Stimulated activated CD4-positive, alpha-beta T cell treated with anti-CD3 and anti-CD28 coated beads, Interleukin-12 subunit alpha, Interleukin-12 subunit beta, amount 100 ng/mL, for 48 hours (primary cell): Measurements from ENCODE around the gene CCDC73.
A peak's percentile ranks its signal among the peaks of the same experiment; 100 is the strongest.

ENCODE experiments used
- DNase-seq, 3 donors: peaks; one replicate each; pipeline ENCODE4 v3.0.0-alpha.2; 2020; ENCODE audit warnings: low read depth in 2 of 3, low spot score in 1 of 3

Gene CCDC73

DNA sequence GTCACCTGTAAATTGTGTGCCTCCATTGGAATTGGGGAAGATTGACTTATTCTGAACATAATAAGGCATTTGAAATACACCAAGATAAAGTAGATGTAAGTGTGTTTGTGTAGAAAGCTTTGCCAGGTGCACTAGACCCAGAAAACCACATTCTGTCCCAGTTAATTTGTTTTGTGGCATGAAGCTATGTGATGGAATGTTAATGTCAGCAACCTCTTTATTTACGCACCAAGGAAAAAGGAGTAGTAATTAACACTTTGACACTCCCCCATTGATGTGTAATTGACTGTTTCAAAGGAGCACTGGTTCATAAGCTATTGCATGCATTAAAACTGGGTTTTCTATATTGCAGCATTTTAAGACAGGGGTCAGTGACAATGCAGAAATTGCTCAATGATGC lies 196.5 kb downstream of the CCDC73 start:
- no peak for DNase-seq

GRCh38 chr11:32596114-32596513 lies 198.3 kb downstream of the CCDC73 start:
- peak; percentile 19 to 54 (median 42) for DNase-seq

- DNase-seq: no peak
Measured at GRCh38 chr11:32594272-32594671, 200.2 kb downstream of the CCDC73 start.

DNA sequence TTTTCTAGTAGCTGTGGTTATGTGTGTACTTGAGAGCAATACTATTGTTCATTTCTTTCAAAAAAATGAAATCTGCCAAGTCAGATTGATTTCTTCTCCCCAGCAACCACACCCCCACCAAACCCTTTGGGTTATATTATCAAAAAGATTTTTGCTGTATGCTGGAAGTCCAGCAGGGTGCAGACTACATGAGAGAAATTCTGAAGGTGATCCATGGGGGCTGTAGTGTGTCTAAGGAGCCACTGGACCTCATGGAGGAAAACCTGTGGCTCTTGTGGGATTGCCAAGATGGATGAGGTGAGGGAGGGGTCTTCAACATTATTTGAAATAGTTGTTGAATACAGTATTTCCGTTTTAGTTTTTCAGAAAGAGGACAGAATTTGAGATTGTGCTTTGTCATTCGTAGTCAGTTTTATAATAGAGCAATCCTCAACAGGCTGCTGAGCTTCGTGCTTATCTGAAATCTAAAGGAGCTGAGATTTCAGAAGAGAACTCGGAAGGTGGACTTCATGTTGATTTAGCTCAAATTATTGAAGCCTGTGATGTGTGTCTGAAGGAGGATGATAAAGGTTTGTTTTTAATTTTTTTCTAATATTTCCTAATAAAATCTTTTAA lies 207.8 kb downstream of the CCDC73 start:
- no peak for DNase-seq

GRCh38 chr11:32584921-32585320 lies 209.5 kb downstream of the CCDC73 start:
- DNase-seq: no peak

- DNase-seq: peak; percentile 90 to 95 (median 95)
Measured at GRCh38 chr11:32583459-32584271, 210.8 kb downstream of the CCDC73 start, which contains the start of gene EIF3M. Gene EIF3M, plus strand, starts transcription at chr11:32583831. Its CDS starts 57 bp downstream, at chr11:32583888.

- no peak for DNase-seq
Measured at GRCh38 chr11:32581556-32581955, 212.9 kb downstream of the CCDC73 start.

DNA sequence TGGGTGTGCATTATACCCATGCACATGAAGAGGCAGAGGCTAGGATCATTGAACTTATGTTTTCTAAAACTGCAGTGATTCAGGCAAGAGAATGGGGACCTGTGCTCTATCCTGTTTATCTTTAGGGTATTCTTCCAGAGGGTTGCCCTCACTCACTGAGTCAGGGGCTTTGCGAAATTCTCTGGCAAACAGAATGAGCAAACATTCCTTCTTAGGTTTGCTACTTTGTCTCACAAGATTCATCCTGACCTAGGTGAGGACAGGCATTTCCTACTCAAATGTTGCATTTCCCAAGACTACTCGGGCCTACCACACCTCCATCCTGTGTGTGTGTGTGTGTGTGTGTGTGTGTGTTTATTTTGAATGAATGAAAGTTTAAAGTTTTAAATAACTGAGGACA lies 213.5 kb downstream of the CCDC73 start:
- DNase-seq: no peak

GRCh38 chr11:32576456-32576855 lies 218.0 kb downstream of the CCDC73 start:
- no peak for DNase-seq

GRCh38 chr11:32575070-32575469 lies 219.4 kb downstream of the CCDC73 start:
- DNase-seq: no peak

DNA sequence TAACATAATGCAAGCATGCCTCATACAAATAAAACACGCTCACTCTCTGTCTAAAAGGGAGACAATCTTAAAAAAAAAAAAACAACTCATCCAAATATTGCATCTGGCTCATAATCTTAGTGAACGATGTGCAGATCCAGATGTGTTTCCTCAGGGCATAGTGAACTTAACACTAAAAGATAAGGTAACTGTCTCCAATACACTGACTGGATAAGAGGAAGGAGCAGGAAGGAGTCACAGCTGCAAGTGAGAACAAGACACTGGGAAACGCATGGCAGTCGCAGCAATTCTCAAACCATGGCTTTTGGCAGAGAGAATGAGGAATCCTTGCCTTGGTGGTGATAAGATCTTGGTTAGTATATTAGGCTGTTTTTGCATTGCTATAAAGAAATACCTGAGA lies 220.0 kb downstream of the CCDC73 start:
- DNase-seq: no peak

- no peak for DNase-seq
Measured at GRCh38 chr11:32573228-32573627, 221.2 kb downstream of the CCDC73 start.

DNA sequence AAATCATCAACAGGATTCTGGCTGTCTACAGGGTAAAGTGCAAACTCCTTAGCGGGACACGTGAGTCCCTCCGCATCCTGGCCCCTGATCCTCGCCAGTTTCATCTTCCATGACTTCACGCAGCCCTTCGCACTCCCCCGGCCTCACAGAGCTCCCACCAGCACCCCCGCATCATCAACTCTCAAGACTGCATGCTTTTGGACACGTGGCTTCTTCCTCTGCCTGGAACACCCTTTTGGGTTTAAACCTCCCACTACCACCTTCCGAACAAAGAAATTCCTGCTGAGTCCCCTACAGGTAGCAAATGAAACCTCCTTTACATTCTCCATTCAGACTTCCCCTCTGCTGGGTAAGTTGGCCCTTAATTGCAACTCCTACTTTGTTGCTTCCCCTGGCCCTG lies 223.4 kb downstream of the CCDC73 start:
- no peak for DNase-seq

DNA sequence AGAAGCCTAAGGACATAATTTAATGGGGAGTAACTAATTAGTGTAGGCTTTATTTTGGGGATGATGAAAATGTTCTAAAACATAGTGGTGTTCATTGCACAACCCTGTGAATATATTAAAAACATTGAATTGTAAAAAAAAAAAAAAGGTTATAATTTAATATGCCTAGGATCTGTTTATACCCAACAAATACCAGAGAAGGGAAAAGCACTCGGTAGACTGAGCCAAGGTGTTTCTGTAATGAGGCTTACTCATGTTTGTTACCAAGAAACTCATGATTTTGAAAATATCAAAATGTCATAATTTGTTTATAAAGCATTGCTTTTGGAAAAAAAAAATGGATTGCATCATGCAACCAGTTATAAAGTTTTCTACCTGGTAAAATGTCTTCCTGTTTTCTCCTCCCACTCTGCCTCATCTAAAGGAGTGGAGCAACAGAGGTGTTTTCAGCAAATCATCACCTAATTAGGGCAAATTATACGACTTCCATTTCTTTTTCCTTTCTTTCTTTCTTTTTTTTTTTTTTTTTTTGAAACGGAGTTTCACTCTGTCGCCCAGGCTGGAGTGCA lies 225.1 kb downstream of the CCDC73 start:
- DNase-seq: no peak

- no peak for DNase-seq
Measured at GRCh38 chr11:32567154-32567553, 227.3 kb downstream of the CCDC73 start.

GRCh38 chr11:32566517-32566916 lies 227.9 kb downstream of the CCDC73 start:
- no peak for DNase-seq

DNA sequence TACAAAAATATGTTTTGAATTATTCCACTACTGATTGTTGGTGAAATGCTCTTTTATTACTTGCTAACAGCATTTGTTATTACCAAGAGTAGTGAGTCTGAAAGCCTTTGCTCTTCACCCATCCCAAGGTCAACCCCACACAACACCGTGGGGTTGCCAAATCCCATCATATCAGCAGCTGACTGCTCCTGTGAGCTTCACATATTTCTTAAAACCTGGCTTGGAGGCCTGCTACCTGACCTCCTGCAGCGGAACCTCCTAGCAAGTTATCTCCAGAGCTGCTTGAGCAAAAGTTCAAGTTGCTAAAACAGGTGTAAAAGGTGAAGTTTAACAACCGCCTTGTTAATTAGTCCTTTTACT lies 230.9 kb downstream of the CCDC73 start:
- DNase-seq: no peak

DNA sequence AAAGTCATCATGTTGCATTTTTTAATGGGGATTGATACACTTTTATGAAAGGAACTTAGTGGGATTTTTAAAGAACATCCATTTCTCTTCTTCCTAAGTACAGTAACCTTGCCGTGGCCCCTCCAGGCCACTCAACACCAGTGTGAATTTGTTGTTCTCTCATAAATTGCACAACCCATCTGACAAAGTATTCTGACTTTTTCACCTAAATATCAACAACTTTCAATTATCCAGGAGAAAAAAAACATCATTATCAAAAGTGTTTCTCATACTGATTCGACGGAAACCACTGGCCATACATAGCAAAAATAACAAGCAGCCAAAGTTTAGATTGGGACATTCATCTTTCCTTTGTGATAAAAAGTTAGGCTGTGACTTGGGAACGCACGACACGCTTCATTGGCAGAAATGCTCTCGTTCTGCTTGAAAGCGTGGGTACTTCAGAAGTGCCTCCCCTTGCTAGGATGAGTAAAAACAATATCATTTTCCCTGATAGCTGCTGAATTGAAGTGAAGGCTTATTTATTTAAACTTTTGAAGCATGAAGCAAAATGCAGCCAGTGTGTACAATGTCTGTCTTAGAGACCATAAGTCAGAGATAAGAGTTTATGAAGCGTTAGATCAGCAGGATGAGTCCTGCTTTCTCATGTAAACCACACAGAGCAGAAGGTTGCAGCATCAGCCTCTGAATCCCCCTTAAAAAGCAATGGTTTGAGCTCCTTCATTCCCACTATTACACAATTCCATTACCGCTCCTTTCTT lies 231.4 kb downstream of the CCDC73 start:
- DNase-seq: no peak

- no peak for DNase-seq
Measured at GRCh38 chr11:32561835-32562234, 232.6 kb downstream of the CCDC73 start.

DNA sequence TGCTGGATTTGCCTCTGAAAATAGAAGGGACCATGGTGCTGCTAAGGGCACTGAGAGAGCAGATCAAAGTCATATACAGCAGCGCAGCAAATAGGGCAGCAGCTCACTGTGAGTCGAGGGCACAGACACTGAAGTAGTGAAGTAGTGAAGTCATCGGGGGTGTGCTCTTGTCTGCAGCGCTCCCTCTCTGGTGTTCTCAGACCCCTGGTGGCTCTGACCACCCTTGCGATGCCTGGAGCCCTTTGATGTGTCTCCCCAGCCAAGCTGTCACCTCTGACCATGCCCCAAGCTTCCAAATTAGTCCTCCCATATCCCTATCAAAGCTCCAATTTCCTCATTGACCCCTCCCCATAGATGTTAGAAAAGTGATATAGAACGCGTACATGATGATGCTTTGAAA lies 238.6 kb downstream of the CCDC73 start:
- no peak for DNase-seq

DNA sequence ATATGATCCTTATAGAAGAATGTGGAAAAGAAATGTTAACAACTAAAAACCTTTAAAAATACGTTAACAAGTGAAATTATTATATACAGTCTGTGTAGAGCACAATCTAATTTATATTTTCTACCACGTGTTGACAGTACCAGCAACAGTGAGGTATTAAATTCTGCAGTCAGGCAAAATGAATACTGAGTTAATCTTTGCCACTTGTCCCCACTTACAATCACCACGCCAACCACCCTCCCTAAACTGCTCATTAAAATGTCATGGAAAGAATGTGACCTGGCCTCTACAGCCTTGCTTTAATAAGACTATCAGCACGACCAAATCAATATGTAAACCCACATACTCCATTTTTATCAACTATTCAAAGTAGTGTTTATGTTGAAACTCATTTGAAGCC lies 239.4 kb downstream of the CCDC73 start:
- DNase-seq: no peak
